ENCODE results near the gene GAL.

DNA sequence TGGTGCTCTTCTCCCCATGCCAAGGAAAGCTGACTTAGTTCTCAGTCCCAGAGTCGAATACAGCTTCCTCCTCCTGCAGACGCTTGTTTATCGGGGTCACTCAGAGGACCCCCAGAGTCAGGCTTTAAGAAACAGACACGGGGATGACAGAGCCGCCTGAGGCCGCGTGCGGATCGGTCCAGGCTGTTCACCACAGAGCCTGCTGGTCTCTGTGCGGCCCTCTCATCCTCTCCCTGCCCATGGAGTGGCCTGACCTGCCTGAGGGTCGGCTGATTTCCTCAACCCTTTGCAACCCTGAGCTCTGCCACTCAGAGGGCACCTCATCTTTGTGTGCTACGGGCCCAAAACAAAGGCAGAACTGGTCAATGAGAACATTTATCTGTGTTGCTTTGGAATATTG lies 2.1 kb downstream of the GAL start:
- TF ChIP-seq, protein P1, sequence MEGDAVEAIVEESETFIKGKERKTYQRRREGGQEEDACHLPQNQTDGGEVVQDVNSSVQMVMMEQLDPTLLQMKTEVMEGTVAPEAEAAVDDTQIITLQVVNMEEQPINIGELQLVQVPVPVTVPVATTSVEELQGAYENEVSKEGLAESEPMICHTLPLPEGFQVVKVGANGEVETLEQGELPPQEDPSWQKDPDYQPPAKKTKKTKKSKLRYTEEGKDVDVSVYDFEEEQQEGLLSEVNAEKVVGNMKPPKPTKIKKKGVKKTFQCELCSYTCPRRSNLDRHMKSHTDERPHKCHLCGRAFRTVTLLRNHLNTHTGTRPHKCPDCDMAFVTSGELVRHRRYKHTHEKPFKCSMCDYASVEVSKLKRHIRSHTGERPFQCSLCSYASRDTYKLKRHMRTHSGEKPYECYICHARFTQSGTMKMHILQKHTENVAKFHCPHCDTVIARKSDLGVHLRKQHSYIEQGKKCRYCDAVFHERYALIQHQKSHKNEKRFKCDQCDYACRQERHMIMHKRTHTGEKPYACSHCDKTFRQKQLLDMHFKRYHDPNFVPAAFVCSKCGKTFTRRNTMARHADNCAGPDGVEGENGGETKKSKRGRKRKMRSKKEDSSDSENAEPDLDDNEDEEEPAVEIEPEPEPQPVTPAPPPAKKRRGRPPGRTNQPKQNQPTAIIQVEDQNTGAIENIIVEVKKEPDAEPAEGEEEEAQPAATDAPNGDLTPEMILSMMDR (IDR thresholded peaks at IDR 0.05): no peak
- no peak for TF ChIP-seq POLR2A (IDR thresholded peaks at IDR 0.05)

Measured in heart left ventricle (tissue), 13 donors.